Fibroblast of pulmonary artery (primary cell): ENCODE measurements around the gene PSAT1.

Experiments
- DNase-seq: peaks from one replicate; pipeline ENCODE4 v3.0.0-alpha.2; 2010; ENCODE audit warnings: low read depth
- H3K4me3 ChIP-seq: replicated peaks from 2 replicates; pipeline ENCODE4 v1.5.1; 2011; ENCODE audit warnings: low read depth, mild to moderate bottlenecking, control low read depth, low read length, moderate library complexity
- CTCF ChIP-seq: IDR thresholded peaks from 2 replicates; pipeline ENCODE4 v1.5.1; 2011; ENCODE audit warnings: mild to moderate bottlenecking, control low read depth, low read length, inconsistent platforms; ENCODE audit errors: missing control alignments

Gene PSAT1

GRCh38 chr9:78351816-78352215 lies 54.9 kb downstream of the PSAT1 start:
- TF ChIP-seq CTCF = no peak
- no peak for DNase-seq
- no peak overlapping the region for H3K4me3 ChIP-seq

- no peak for TF ChIP-seq CTCF
- no peak overlapping the region for H3K4me3 ChIP-seq
- DNase-seq = no peak
These were observed 57.5 kb downstream of the PSAT1 start for GRCh38 chr9:78354324-78354973.

GRCh38 chr9:78354989-78355388 lies 58.1 kb downstream of the PSAT1 start:
- no peak for TF ChIP-seq CTCF
- no peak overlapping the region for H3K4me3 ChIP-seq
- DNase-seq = no peak

GRCh38 chr9:78356634-78357033 lies 59.7 kb downstream of the PSAT1 start:
- H3K4me3 ChIP-seq = no peak overlapping the region
- no peak for DNase-seq
- no peak for TF ChIP-seq CTCF

- no peak for TF ChIP-seq CTCF
These were observed 60.4 kb downstream of the PSAT1 start for GRCh38 chr9:78357165-78357873.

GRCh38 chr9:78358329-78359051 lies 61.6 kb downstream of the PSAT1 start:
- no peak for DNase-seq
- no peak for TF ChIP-seq CTCF
- H3K4me3 ChIP-seq = no peak overlapping the region

More at GRCh38 chr9:78357165-78357873, 60.4 kb downstream of the PSAT1 start:
- H3K4me3 ChIP-seq = no peak overlapping the region
- no peak for DNase-seq
